ENCODE data around the gene DSCAM.

DNA sequence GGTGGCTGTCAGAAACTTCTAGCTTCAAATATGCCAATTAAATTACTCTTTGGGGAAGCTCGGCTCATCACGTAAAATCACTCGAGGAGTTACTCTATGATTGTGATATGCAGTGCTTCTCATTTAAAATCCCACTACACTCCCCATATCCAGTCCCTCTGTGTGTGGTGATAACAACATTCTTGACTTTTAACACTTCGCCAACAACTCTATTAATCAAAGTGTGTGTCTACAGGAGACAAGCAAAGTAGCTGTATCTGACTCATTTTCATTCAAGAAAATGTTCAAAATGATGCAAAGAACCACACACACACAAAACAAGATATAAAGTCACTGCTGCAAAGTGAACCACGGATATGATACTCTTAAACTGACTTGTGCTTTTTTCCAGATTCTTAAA, 341.3 kb downstream of the DSCAM start:
- TF ChIP-seq, protein P1, sequence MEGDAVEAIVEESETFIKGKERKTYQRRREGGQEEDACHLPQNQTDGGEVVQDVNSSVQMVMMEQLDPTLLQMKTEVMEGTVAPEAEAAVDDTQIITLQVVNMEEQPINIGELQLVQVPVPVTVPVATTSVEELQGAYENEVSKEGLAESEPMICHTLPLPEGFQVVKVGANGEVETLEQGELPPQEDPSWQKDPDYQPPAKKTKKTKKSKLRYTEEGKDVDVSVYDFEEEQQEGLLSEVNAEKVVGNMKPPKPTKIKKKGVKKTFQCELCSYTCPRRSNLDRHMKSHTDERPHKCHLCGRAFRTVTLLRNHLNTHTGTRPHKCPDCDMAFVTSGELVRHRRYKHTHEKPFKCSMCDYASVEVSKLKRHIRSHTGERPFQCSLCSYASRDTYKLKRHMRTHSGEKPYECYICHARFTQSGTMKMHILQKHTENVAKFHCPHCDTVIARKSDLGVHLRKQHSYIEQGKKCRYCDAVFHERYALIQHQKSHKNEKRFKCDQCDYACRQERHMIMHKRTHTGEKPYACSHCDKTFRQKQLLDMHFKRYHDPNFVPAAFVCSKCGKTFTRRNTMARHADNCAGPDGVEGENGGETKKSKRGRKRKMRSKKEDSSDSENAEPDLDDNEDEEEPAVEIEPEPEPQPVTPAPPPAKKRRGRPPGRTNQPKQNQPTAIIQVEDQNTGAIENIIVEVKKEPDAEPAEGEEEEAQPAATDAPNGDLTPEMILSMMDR (IDR thresholded peaks at IDR 0.05 in 2 of 3, conservative IDR thresholded peaks at IDR 0.05 in 1 of 3; ENCODE audit: borderline replicate concordance in 1 of 3, insufficient read depth in 1 of 3, low read depth in 2 of 3, low read length in 2 of 3) = no peak
- TF ChIP-seq, protein P2, sequence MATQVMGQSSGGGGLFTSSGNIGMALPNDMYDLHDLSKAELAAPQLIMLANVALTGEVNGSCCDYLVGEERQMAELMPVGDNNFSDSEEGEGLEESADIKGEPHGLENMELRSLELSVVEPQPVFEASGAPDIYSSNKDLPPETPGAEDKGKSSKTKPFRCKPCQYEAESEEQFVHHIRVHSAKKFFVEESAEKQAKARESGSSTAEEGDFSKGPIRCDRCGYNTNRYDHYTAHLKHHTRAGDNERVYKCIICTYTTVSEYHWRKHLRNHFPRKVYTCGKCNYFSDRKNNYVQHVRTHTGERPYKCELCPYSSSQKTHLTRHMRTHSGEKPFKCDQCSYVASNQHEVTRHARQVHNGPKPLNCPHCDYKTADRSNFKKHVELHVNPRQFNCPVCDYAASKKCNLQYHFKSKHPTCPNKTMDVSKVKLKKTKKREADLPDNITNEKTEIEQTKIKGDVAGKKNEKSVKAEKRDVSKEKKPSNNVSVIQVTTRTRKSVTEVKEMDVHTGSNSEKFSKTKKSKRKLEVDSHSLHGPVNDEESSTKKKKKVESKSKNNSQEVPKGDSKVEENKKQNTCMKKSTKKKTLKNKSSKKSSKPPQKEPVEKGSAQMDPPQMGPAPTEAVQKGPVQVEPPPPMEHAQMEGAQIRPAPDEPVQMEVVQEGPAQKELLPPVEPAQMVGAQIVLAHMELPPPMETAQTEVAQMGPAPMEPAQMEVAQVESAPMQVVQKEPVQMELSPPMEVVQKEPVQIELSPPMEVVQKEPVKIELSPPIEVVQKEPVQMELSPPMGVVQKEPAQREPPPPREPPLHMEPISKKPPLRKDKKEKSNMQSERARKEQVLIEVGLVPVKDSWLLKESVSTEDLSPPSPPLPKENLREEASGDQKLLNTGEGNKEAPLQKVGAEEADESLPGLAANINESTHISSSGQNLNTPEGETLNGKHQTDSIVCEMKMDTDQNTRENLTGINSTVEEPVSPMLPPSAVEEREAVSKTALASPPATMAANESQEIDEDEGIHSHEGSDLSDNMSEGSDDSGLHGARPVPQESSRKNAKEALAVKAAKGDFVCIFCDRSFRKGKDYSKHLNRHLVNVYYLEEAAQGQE (IDR thresholded peaks at IDR 0.05; ENCODE audit: low read depth) = no peak

All from HCT116 (cell line).